Stomach (tissue), 9 donors: ENCODE data around the gene TPRG1L. TPM values are rescaled to one million over a fixed set of nuclear protein-coding genes. Genes with fewer than 3 reads are reported as not detected.

ENCODE experiments used
- DNase-seq, 2 donors: peaks; one replicate each; pipeline versions ENCODE4 v3.0.0 to v3.0.0-alpha.2; 2013 to 2019
- H3K27ac ChIP-seq, 5 donors: fragments of 200-600 bp in 4 of 5; sonication (generic) in 4 of 5; one replicate each; pipeline ENCODE4 v1.5.1; 2013 to 2019; ENCODE audit warnings: mild to moderate bottlenecking in 1 of 5, moderate library complexity in 1 of 5
- H3K27me3 ChIP-seq, 3 donors: fragments of 200-600 bp; sonication (generic); one replicate each; pipeline ENCODE4 v1.5.1; 2017 to 2019; ENCODE audit warnings: mixed run types in 1 of 3
- H3K36me3 ChIP-seq, 4 donors: fragments of 200-600 bp; sonication (generic); 1 replicate in 3 of 4; 2 replicates in 1 of 4; pipeline ENCODE4 v1.5.1; 2016 to 2019
- H3K4me1 ChIP-seq, 4 donors: fragments of 200-600 bp; sonication (generic); one replicate each; pipeline ENCODE4 v1.5.1; 2016 to 2019
- H3K4me3 ChIP-seq, 4 donors: fragments of 200-600 bp; sonication (generic) in 3 of 4; one replicate each; pipeline ENCODE4 v1.5.1; 2016 to 2019; ENCODE audit warnings: mild to moderate bottlenecking in 1 of 4
- H3K9me3 ChIP-seq, 4 donors: fragments of 200-600 bp; sonication (generic); one replicate each; pipeline ENCODE4 v1.5.1; 2016 to 2019
- CTCF ChIP-seq, 7 experiments: fragments of 450-650 bp in 4 of 7; fragments of 200-600 bp in 3 of 7; sonication (generic) in 3 of 7; IDR thresholded peaks; one replicate each; pipeline ENCODE4 v1.5.1; 2016 to 2019; ENCODE audit warnings: antibody characterized with exemption in 7 of 7, control low read depth in 2 of 7, mild to moderate bottlenecking in 1 of 7
- EP300 ChIP-seq: sonication (generic); formaldehyde crosslinking; IDR thresholded peaks from one replicate; pipeline ENCODE4 v1.6.1; 2017; ENCODE audit warnings: antibody characterized with exemption
- POLR2A ChIP-seq, 4 donors: fragments of 450-650 bp; IDR thresholded peaks; one replicate each; pipeline ENCODE4 v1.6.1; 2016; ENCODE audit warnings: antibody characterized with exemption in 4 of 4, control low read depth in 2 of 4, mild to moderate bottlenecking in 1 of 4, moderate library complexity in 1 of 4
- POLR2AphosphoS5 ChIP-seq, 3 donors: sonication (generic); formaldehyde crosslinking; IDR thresholded peaks; one replicate each; pipeline ENCODE4 v1.6.1; 2016; ENCODE audit warnings: antibody characterized with exemption in 3 of 3
- WGBS, 5 donors: extraction: QIAGEN DNeasy Blood & Tissue Kit in 3 of 5; methylation state at CpG; one replicate each; pipeline versions ENCODE4 v1.1.5 to v1.1.7; 2013 to 2018; 5-methylcytosine and 5-hydroxymethylcytosine counted together
- intact Hi-C: fragments of 100-400 bp; cut with DNase I; formaldehyde crosslinking; loops from one replicate; pipeline ENCODE4 v1.15.1; 2023; ENCODE audit warnings: low total_unique reads
- polyA plus RNA-seq, 3 donors: library from polyadenylated mRNA; stranded (reverse); fragments of 200-250 nt; gene quantifications; one replicate each; pipeline ENCODE4 v1.2.3, GENCODE V29; 2013
- total RNA-seq, 5 donors: library from RNA; depleted of rRNA; stranded (reverse); fragments of >200 nt; gene quantifications; one replicate each; pipeline versions ENCODE4 v1.1.0 to v1.2.3, GENCODE V29; 2014 to 2016
- donor health status: healthy with polysubstance abuse.
- donor health status: Bipolar disorder and iron deficiency.
- donor health status: healthy.

The TPRG1L gene
- total and polyA plus RNA-seq, 8 donors: 21.6 to 60.0 (median 30.4) TPM

DNA sequence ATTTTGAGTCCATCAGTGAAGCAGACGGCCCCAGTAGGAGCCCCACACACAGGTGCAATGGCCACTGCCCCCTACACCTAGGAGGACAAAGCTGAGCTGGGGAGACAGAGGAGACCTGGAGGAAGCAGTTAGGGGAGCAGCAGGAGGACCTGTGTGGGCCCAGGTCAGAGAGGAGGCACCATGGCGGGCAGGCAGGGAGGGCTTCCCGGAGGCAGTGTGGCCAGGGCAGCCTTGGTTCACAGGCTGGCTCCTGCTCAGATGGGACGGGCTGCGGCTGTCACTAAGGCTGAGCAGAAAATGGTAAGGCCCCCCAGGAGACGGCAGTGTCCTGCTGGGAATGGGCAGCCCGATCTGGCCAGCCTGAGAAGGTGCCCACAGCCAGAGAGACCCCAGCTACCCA, 28.9 kb upstream of the TPRG1L start:
- H3K27me3 ChIP-seq: peaks cover 0 to 37% (median 5%) of the 10 kb centered on the region in 3 donors
- H3K4me1 ChIP-seq: peaks cover 14 to 24% (median 21%) of the 10 kb centered on the region in 4 donors
- intact Hi-C loops: no loop called here
- no peak for TF ChIP-seq POLR2AphosphoS5 (IDR thresholded peaks at IDR 0.05)
- no peak for TF ChIP-seq POLR2A (IDR thresholded peaks at IDR 0.05)
- TF ChIP-seq EP300: no peak
- no peak for TF ChIP-seq CTCF (IDR thresholded peaks at IDR 0.05)
- H3K36me3 ChIP-seq: no peaks in the 10 kb centered on the region
- H3K4me3 ChIP-seq: no peak overlapping the region
- no peak overlapping the region for H3K27ac ChIP-seq
- WGBS, 5 donors: 84 to 100% (median 91%) methylated on average over 4 to 7 of the region's 7 CpGs
- DNase-seq: no peak
- no peaks in the 10 kb centered on the region for H3K9me3 ChIP-seq

DNA sequence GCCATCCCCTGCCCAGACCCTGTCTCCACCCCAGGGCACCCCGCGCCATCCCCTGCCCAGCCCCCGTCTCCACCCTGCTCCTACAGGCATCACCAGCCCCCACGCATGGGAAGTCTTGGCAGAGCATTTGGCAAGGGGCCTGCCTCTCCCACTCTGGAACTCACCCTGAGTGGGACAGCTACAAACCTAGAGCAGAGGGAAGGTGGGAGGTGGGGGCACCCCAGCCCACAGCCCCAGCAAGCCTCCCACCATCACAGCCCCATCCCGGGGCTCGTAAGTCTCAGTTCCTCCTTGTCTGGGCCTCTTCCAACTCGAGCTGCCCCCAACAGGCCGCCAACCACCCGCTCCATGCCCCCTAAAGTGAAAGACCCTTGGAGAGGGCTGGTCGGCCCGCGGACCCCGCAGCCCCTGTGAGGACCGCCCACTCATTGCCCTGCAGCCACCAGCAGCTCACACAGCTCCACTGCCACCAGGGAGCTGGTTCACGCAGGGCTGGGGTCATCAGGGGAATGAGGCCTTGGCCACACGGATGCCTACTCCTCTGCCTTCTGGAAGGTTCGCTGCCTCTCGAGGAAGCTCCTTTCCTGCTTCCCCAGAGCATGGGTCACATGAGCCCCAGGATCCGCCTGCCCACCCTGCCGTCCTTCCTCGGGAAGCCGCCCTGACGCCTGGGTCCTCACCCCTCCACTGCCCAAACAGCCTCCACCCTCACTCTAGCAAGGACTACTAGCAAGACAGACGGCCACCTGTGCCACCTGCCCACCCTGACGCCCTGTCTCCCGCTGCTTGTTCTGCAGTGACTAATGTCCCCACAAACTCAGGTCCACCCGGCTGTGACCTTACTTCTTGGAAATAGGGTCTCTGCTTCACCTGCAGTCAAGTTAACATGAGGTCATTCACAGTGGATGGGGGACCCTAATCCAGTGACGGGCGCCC, 27.9 kb upstream of the TPRG1L start:
- no peak for TF ChIP-seq POLR2A (IDR thresholded peaks at IDR 0.05)
- TF ChIP-seq CTCF (IDR thresholded peaks at IDR 0.05): no peak
- TF ChIP-seq EP300: no peak
- TF ChIP-seq POLR2AphosphoS5 (IDR thresholded peaks at IDR 0.05): no peak
- Histone ChIP-seq H3K27ac (no peak overlapping the region), H3K27me3 (peaks cover 0 to 29% (median 5%) of the 10 kb centered on the region in 3 donors), H3K4me3 (no peak overlapping the region), H3K4me1 (peaks cover 14 to 24% (median 21%) of the 10 kb centered on the region in 4 donors), H3K9me3 (no peaks in the 10 kb centered on the region), H3K36me3 (no peaks in the 10 kb centered on the region)
- intact Hi-C loops: no loop called here
- WGBS, 5 donors: 71 to 87% (median 82%) methylated on average over 19 to 29 of the region's 29 CpGs
- DNase-seq: no peak

- intact Hi-C loops: no loop called here
- TF ChIP-seq CTCF (IDR thresholded peaks at IDR 0.05): no peak
- TF ChIP-seq EP300: no peak
- TF ChIP-seq POLR2AphosphoS5 (IDR thresholded peaks at IDR 0.05): no peak
- TF ChIP-seq POLR2A (IDR thresholded peaks at IDR 0.05): no peak
- Histone ChIP-seq H3K27ac (no peak overlapping the region), H3K4me1 (peaks cover 14 to 24% (median 21%) of the 10 kb centered on the region in 4 donors), H3K27me3 (peaks cover 0 to 24% (median 5%) of the 10 kb centered on the region in 3 donors), H3K36me3 (no peaks in the 10 kb centered on the region), H3K9me3 (no peaks in the 10 kb centered on the region), H3K4me3 (peak overlapping the region in 1 of 4 donors; percentile 0)
- peak in 1 of 2 donors; percentile 39 for DNase-seq
- 52 to 58% (median 56%) methylated on average over 6 to 11 of the region's 11 CpGs for WGBS, 5 donors
Observed at GRCh38 chr1:3597599-3597964, 27.2 kb upstream of the TPRG1L start.

DNA sequence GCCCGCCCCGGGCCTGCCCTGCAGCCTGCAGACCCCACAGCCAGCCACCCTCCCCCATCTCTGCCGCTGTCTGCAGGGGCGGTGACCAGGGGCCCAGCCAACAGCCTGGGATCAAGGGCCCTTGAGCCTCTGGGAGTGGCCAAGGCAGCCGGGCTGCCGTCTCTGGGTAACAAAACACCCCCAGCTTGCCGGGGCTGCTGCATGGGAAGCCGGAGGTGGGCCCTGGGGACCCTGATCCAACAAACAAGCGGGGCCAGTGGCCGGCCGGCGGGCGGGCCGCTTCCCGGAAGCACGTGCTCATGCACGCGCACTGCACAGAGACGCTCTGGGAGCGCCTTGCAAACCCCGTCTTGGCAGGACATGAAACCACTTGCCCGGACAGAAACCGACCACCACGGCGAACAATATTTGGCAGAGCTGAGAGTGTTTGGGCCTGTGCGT, 26.7 kb upstream of the TPRG1L start:
- intact Hi-C loops: no loop called here
- H3K27ac ChIP-seq: no peak overlapping the region
- WGBS, 5 donors: 19 to 54% (median 27%) methylated on average over 3 to 26 of the region's 26 CpGs
- H3K36me3 ChIP-seq: no peaks in the 10 kb centered on the region
- peak overlapping the region in 2 of 4 donors; percentile 0 to 14 for H3K4me3 ChIP-seq
- TF ChIP-seq POLR2A (IDR thresholded peaks at IDR 0.05): no peak
- no peak for TF ChIP-seq POLR2AphosphoS5 (IDR thresholded peaks at IDR 0.05)
- TF ChIP-seq CTCF (IDR thresholded peaks at IDR 0.05): no peak
- peak in 1 of 2 donors; percentile 86 for DNase-seq
- no peaks in the 10 kb centered on the region for H3K9me3 ChIP-seq
- H3K4me1 ChIP-seq: peaks cover 14 to 24% (median 21%) of the 10 kb centered on the region in 4 donors
- peaks cover 0 to 24% (median 5%) of the 10 kb centered on the region in 3 donors for H3K27me3 ChIP-seq
